MM.1S (cell line): ENCODE results near the gene FCRL1.

ENCODE experiments used
- CTCF ChIP-seq: fragments of 300-600 bp; sonication (generic); IDR thresholded peaks from 2 replicates; pipeline ENCODE4 v1.5.1; 2016; ENCODE audit warnings: antibody characterized with exemption, low read length, mixed read lengths
- EZH2 ChIP-seq: fragments of 300-600 bp; sonication (generic); optimal IDR thresholded peaks from 2 replicates; pipeline ENCODE3; 2017; ENCODE audit warnings: low read depth, mild to moderate bottlenecking, antibody characterized with exemption, low read length, mixed read lengths

- TF ChIP-seq CTCF: peak; percentile 14; the same call in 1 of the 2 replicates
- TF ChIP-seq EZH2: no peak
Measured at GRCh38 chr1:157751283-157751682, 68.6 kb downstream of the FCRL1 start.
